DMS53 treated with DMSO at 0.1 percent for 48 hours (cell line): ENCODE data around the gene SLC25A11.

Experiments used
- DNase-seq: peaks from one replicate; lab custom pipeline; 2025; ENCODE audit not compliant: unreplicated experiment; lab: John Stamatoyannopoulos, UW

The SLC25A11 gene

DNA sequence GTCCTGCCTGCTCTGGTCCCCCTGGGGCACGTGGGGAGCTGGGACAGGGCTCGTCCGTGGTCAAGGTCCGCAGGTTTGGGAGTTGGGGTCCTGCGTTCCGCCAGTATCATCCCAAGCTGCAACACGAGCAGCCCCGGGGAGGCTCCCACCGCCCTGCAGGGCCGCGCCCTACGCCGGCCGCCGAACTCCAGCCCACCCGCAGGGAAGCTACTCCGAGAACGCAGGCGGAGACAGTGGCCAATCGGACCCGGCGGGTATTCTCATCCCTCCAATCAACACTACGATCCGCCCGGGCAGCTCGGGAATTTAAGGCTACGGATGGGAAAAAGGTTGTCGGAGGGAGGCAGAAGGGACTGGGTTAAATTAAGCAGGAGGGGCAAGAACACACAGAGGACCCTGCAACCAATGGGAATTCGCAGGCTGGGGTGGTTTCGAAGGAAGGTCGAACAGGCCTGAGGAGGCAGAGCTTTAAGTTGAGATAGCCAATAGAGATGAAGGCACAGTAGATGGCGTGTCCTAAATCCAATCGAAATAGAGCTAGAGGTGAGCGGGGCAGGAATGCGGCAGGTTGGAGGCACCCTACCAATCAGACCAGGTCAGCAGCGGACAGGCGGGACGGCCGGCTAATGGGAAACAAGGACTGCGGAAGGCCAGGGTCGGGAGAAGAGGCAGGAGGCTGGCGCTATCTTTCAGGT is 27.1 kb upstream of the SLC25A11 start:
- DNase-seq: peak; percentile 94

DNA sequence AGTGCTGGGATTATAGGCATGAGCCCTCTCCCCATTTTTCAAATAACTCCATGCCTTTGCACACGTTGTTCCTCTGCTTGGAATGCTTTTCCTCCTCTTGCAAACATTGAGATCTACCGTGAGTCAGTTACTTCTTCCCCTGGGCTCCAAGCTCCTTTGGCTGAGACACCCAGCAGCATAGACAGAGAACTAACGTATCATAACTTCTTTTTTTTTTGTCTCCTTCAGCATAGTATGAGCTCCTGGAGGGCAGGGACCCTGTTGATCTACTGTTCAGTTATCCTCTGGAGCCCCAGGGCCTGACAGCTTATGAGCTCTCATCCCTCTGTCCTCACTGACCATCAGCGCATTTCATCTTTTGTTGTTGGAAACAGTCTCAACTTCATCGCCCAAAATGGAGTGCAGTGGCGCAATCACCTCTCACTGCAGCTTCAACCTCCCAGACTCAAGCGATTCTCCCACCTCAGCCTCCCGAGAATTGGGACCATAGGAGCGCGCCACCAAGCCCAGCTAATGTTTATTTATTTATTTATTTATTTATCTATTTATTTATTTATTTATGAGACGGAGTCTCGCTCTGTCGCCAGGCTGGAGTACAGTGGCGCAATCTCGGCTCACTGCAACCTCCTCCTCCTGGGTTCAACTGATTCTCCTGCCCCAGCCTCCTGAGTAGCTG is 25.6 kb upstream of the SLC25A11 start:
- no peak for DNase-seq

DNA sequence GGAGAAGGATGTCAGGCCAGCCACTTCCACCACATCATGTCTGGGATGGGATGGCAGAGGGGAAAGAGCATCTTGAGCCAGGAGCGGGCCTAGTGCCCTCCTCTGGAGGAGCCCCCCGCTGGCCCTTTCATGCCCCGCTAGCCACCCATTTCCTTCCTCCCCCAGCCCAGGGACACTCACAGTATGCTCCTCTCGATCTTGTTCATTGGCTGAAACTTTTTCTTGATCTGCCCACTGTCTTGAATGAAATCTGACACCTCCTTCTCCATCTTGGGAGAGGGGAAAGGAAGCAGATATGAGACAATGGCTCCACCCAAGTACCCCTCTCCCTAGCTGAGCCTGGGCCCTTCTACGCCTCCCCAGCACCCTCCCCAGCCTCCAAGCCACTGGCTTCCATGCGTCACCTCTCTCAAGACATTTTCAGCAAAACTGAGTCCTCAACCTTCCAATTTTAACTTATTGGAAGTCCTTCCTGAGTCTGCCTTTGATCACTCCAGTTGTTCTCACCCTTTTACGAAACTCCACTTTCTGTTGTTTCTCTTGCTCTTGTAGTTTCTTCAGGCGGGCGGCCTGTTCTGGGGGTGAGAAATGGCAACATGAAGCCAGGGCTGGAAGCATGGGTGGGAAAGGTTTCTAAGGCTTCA is 20.6 kb upstream of the SLC25A11 start:
- no peak for DNase-seq

DNA sequence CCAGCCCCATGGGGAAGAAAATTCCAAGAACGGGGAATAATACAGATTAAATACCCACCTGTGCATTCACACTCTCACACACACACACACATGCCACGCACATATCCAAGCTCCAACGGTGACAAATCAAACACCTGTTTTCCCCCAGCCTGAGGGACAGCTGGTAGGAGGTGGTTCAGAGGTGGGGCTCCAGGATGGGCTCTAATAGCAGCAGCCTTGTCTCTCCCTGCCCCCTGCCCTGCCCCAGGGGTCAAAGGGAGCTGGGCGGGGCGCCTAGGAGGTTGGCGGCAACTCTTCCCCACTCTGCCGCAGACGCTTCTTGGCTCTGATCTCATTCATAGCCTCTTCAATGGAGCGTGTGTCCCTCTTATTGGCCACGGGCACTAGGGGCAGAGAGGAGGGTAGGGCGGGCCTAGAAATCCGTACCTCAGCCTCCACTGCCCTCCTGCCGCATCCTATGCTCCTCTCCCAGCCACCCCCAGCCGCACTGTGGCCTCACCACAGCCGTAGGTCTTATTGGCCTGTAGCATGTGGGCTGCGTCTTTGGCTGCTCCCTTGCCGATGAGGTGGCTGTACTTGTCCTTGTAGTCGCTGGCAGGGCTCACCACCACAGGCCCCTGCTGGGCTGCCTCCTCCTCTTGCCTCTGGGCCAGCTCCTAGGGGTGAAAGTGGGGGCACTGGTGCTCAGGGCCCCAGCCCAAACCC is 19.6 kb upstream of the SLC25A11 start:
- no peak for DNase-seq

DNA sequence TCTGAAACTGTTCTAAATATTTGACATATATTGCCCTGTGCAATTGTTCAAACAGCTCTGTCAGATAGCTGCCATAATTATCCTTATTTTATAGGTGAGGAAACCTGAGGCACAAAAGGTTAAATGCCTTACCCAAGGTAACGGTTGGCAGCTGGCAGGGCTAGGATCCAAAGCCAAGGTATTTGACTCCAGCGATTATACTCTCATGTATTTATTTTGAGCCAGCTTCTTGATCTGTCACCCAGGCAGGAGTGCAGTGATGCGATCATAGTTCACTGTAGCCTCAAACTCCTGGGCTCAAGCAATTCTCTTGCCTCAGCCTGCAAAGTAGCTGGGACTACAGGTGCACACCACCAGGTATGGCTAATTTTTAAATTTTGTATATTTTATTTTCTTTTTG is 18.3 kb upstream of the SLC25A11 start:
- no peak for DNase-seq

DNA sequence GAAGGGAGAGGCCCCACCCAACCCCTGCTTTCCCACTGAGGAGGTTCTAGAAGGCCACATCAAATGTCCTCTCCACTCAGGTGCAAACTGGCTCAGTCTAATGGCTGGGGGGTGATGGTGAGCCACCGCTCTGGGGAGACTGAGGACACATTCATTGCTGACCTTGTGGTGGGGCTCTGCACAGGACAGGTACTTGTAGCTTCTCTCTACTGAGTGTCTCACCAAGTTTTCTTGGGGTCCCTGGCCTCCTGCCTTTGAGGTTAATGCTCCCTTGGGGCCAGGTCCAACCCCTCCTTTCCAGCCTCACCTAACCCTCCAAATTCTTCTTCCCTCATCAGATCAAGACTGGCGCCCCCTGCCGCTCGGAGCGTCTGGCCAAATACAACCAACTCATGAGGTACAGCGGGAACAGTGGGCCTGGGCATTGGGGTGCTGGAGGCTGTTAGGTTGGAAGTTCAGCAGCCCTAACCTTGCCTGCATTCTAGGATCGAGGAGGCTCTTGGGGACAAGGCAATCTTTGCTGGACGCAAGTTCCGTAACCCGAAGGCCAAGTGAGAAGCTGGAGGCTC is 16.7 kb upstream of the SLC25A11 start:
- no peak for DNase-seq

DNA sequence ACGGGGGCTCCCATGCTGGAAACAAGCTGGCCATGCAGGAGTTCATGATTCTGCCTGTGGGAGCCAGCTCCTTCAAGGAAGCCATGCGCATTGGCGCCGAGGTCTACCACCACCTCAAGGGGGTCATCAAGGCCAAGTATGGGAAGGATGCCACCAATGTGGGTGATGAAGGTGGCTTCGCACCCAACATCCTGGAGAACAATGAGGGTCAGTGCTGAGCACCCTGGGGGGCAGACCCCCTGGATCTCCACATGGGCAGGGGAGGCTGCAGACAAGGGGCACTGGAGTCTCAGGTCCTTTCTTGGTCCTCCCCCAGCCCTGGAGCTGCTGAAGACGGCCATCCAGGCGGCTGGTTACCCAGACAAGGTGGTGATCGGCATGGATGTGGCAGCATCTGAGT is 15.2 kb upstream of the SLC25A11 start:
- DNase-seq: no peak

DNA sequence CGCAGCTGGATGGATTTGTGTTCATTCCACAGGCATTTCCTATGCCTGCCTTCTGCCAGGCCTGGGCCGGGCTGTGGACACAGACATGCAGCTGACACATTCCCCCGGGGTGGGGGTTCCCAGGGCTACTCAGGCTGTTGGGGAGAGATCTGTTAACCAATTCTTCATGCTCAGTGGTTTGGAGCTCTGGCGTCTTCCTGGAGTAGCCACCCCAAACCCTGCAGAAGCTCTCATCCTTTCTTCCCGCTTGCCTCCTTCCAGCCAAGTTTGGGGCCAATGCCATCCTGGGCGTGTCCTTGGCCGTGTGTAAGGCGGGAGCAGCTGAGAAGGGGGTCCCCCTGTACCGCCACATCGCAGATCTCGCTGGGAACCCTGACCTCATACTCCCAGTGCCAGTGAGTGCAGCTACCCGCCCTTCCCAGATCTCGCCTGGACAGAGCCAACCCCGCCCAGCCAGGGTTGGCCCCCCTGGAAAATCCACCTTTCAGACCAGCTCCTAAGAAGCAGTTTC is 13.7 kb upstream of the SLC25A11 start:
- DNase-seq: no peak

DNA sequence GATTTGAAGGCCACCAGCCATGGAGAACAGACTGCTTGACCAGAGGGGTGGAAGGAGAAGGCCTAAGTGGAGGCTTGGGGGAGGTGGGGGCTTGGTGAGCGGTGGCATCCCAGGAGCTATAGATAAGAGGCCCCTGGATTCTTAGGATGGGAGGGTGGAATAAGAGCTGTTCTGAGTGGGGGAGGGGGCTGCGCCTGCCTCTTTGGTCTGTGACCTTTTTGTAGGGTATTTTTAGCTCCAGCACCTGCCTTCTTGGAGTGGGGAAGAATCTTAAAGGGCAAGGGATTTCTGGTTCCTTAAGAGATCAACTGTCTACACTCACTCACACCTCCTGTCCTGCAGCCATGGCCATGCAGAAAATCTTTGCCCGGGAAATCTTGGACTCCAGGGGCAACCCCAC is 11.6 kb upstream of the SLC25A11 start:
- no peak for DNase-seq

DNA sequence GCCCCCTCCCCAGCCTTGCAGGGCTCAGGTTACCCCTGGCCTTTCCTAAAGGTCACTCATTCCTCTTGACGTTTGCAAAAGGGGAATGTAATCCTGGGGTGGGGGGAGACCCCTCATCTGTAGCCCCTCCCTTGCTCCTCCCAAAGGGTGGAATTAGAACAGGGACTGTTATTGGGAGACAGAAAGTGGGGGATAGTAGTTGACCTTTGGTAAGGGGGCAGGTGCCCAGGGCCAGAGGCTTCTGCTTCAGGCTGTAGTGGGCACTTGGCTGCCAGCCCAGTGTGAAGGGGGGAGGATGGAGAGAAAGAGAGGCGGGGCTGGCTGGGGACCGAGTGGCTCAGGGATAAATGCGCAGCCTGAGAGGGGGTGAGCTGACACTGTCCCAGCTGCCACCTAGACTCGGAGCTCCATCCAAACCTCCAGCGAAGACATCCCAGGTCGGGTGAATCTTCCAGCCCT is 10.9 kb upstream of the SLC25A11 start, which contains the start of gene ENO3:
TSS of gene ENO3 (plus strand) at position 374 of the 459 bp plus-strand sequence. CDS start 711 bp downstream, outside the sequence.
- no peak for DNase-seq

DNA sequence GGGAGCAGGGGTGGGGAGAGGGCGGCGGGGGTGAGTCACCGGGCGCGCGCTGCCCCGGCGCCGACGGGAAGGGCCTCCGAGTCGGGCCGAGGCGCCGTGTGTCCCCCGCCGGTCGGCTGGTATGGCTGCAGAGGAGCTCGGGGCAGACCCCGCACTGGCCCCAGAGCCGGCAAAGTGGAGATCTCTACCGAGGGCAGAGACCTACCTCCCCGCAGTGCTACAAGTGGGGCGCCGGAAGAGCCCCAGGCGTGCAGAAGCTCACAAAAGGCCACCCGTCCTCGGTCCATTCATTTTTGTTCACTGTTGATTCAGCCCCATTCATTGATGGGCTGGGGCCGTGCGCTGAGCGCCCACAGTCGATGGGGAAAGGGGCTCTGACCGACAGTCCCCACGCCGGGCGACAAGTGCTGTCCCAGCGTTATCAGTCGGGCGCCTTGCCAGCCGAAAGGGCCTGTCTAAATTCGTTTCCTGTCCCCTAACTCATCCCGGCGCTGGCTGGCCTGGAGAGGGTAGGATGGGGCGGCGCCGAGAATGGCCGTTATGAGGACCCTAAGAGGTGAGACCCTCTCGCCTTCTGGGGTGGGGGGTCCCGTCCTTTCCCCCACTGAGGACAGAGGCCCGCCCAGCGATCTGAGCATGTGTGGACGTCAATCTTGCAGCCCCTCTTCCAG is 10.4 kb upstream of the SLC25A11 start:
- peak; percentile 45 for DNase-seq

DNA sequence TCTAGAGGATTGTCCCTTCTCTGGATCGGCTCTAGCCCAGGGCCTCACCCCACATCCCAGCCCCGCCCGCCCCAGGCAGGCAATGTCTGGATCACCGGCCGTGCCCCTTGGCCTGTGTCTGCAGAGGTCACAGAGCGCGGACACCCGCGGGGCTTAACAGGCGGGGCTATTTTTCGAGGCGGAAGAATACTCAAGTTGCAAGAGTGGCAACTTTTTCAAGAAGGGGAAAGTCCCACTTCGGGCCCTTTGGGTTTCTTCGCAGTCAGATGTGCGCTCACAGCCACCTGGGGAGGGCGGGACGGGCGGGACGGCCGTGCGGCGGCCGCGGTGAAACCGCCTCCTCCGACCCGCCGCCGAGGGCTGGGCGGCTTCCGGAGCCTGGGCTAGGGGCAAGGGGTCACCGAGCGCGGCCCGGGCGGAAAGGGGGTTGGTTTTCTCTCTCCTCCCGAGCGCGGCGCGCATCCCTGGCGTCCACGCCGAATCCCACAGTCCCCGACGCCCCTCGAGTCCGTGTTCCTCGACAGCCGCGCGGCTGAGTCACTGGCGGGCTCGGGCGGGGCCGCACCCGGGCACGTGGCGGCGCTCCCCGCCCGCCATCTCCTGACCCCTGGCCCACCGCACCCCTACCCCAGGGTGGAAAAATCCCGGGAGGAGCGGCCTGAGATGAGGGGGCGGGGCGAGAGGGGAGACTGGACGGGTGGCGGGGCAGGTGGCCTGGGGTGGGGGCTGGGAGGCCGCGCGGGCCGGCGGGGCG is 9.7 kb upstream of the SLC25A11 start:
- peak; percentile 45 for DNase-seq

DNA sequence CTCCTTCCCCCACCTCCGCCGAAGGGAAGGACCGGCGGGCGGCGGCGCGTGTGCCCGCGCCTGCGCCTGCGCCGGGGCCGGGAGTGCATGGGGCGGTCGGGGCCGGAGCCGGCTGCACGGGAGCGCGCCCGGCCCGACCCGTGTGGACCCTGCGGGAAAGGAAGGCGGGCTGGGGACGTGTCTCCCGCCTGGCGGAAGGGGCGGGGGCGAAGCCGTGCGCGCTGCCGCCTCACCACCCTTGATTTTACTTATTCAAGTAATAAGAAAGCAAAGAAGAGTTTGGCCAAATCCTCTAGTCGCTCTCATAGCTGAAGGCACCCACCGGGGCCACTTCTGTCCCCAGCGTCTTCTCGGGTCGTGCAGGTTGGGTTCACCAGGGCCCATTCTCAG is 9.1 kb upstream of the SLC25A11 start:
- DNase-seq: peak; percentile 79

DNA sequence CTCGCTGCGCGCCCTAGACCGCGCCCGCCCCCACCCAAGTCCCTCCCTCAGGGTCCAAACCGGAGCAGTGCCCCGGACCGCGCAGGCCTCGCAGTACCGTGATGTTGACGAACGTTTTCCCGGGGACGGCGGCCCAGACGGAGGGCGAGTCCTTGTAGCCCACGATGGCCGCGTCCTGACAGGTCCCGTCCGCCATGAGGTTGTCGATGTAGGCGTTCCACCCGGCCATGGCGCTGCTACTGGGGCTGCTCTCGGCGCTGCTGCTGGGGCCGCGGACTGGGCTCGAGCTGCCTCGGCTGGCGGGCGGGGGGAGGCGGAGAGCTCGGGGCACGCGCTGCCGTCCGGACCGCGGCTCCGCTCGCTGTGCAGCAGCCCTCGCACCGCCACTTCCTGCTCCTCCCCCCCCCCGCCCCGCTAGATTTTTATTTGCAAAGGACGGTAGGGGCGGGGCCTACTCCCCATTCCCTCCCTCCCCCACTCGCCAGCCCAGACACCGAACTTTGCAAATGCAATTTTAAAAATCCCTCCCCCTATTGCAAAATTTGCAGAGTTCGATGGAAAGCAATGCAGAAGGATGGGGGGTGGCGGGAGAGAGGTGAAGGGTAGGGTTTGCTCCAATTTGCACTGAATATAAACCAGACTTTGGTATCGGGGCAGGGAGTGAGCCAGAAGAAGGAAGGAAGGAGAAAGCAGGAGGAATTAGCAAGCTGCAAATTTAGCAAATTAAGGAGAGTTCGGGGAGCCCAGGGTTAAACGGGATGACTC is 8.5 kb upstream of the SLC25A11 start, which contains the start of gene PFN1:
TSS of gene PFN1 (minus strand) at position 365 of the 765 bp plus-strand sequence. CDS start at position 229, 136 bp downstream.
- DNase-seq: peak; percentile 70

DNA sequence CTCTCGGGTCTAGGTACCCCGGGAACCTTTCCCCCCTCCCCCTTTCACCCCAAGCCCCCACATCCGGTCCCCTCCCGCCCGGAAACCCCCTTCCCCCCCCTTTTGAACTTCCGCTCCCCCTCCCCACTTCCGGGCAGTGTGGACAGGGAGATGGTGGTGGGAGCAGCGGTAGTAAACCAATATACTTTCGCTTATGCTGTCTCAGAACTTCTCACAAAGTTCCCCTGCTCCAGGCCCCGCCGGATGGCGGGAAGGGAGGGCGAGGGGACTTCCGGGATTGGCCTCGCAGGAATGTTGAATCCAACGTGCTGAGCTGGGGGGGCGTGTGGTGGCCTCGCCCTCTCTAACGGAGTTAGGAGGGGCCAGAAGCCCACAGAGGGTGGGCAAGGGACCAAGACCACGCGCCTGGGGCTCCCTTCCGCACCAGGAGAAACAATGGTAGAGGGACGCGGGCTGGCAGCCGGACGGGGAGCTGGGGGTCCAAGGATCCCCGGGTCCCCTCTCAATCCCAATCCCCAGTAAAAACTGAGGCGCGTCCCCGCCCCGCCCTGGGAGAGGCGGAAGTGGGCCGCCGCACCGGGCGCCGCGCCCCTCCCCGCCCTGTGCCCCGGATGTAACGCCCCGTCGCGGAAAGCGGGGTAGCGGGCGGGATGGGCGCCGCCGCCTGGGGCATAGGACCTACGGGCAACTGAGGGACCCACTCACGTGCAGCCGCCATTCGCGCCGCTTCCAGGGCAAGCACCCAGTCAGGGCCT is 7.7 kb upstream of the SLC25A11 start:
- no peak for DNase-seq

DNA sequence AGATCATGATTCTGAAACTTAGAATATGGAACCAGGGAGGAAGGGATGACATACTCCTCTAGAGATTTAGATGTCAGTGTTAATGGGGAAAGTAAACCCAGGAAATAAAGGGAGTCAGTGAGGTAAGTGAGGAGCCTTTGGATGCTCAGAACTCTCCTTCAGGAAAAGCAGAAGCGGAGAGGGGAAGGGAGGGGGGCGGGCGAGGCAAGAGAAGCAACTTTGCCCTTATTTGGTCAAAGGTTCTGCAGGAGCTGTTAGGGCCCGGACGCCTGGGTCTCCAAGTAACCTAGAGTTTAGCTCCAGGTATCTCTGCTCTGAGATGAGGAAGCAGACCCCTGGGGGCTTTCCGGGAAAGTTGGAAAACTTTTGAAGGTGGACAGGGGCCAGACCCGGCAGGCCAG is 7.2 kb upstream of the SLC25A11 start:
- DNase-seq: no peak

DNA sequence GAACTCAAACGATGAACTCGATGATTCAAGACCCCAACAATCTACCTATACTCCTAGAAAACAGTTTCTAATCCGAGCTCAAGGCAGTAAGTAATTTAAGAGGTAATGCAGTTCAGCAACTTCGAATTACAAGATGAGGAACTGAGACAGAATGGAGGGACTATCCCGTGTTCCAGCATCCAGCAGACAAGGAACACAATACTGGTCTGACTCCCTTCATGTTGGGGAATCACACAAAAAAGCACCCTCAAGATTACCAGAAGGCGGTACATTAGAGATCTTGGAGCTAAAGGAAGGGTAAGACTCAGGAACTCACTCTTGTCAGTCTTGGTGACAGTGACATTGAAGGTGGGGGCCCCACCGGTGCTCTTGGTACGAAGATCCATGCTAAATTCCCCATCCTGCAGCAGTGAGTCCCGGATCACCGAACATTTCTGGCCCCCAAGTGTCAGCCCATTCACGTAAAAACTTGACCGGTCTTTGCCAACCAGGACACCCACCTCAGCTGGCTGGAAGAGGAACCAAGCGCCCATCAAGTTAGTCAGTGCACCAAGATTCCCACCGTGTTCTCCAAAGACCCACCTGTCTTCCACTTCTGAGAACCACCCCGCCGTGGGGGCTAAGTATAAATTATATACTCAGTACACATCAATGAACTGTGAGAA is 6.6 kb upstream of the SLC25A11 start:
- DNase-seq: no peak

DNA sequence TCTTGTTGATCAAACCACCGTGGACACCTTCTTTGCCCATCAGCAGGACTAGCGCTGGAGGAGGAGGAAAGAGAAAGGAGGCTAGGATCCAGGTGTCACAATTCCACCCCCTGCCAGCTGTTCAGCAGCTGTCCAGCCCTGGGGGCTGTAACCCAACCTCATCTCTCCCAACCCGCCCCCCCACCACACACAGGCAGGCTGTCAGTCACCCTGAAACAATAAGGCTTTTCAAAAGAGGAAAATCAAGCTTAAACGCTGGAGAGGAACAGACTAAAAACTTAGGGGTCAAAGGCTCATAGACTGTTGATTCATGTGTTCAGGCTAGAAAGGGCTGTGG is 6.1 kb upstream of the SLC25A11 start:
- DNase-seq: no peak
